Panc1 (cell line): Measurements from ENCODE around the gene VWA8.

Source experiments
- CTCF ChIP-seq: fragments of 450-650 bp; IDR thresholded peaks from 2 replicates; pipeline ENCODE4 v1.5.1; 2017; ENCODE audit warnings: mild to moderate bottlenecking
- POLR2AphosphoS5 ChIP-seq: IDR thresholded peaks from 2 replicates; pipeline ENCODE4 v1.6.1; 2012; ENCODE audit warnings: mild to moderate bottlenecking, low read depth, low read length, moderate library complexity
- SIN3A ChIP-seq: IDR thresholded peaks from 2 replicates; pipeline ENCODE4 v1.6.1; 2012; ENCODE audit warnings: low read depth, mild to moderate bottlenecking, low read length, moderate library complexity, borderline replicate concordance; ENCODE audit not compliant: insufficient read depth

- no peak for TF ChIP-seq CTCF
- no peak for TF ChIP-seq SIN3A
- TF ChIP-seq POLR2AphosphoS5: no peak
Measured at GRCh38 chr13:41962994-41963393, 2.1 kb upstream of the VWA8 start.
